NCI-H1417 treated with DMSO at 0.1 percent for 48 hours (cell line): ENCODE results near the gene HIC1.

Source experiments
- DNase-seq: peaks from one replicate; lab custom pipeline; 2025; lab: John Stamatoyannopoulos, UW

Gene HIC1

GRCh38 chr17:2076087-2076984 is 21.4 kb downstream of the HIC1 start:
- no peak for DNase-seq

DNA sequence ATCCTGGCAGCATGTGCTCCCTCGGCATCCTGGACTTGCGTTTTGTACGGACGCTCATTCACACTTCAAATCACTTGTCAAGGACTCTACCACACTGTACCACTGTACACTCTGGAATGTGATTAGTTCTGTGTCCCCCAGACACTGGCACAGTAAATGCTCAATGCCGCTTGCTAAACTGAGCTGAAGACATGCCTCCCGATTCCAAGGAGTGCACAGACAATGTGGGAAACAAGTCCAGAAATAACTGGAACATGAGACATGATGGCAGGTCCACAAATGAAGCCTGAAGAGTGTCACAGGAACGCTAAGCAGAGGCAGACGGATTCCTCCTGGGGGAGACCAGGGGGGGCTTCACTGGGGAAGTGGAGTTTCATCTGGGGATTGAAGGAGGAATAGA is 22.1 kb downstream of the HIC1 start:
- no peak for DNase-seq

DNA sequence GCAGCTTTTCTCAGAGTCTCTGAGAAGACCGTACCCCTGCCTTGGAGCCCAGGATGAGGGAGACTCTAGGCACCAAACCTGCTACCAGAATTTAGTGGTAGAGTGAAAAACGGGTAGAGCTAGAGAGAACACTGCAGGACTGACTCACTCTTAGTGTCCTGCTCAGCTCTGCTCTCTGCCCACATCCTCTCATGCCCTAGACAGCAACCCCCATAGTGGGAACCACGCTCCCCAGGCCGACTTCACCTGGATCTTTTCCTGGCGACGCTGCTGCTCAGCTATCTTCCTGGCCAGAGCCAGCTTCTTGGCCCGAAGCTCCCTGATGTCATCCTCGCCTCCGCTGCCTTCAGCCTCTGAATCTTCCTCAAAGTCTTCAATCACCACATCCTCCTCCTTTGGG is 26.7 kb downstream of the HIC1 start:
- DNase-seq = no peak

GRCh38 chr17:2082003-2082781 is 27.3 kb downstream of the HIC1 start:
- no peak for DNase-seq

DNA sequence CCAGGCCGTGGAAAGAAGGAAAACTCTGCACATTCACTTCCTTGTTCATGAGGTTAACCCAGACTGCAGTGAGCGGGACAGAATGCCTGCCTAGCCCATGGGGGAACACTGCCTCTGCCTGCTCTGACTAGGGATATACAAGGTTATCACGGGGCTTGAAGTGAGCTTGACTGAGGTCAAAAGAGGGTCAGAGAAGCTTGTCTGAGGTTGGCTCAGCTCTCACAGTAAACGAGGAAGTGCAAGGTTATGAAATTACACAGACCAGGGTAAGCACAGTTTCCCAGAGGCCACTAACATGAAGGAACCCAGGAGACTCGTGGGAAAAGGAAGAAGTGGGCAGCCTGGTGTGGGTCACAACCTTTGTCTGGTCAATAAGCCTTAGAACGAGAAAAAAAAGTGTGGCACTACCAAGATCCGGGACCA is 28.7 kb downstream of the HIC1 start:
- no peak for DNase-seq

GRCh38 chr17:2084036-2084765 is 29.3 kb downstream of the HIC1 start:
- DNase-seq = no peak

- no peak for DNase-seq
Measured at GRCh38 chr17:2084766-2085647, 30.1 kb downstream of the HIC1 start.

DNA sequence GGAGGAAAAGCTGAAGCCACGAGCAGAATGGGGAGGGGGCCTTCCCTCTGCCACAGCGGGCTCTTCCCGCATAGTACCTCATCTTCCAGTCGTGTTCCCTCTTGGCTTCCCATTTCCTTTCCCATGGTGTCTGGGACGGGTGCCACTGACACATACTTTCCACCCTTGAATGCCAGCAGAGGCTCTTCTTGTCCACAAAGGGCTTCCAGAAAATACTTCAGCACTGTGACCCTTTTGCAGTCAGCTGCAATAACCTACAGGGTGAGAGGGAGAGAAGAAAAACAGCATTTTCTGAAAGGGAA is 30.7 kb downstream of the HIC1 start:
- DNase-seq = no peak

DNA sequence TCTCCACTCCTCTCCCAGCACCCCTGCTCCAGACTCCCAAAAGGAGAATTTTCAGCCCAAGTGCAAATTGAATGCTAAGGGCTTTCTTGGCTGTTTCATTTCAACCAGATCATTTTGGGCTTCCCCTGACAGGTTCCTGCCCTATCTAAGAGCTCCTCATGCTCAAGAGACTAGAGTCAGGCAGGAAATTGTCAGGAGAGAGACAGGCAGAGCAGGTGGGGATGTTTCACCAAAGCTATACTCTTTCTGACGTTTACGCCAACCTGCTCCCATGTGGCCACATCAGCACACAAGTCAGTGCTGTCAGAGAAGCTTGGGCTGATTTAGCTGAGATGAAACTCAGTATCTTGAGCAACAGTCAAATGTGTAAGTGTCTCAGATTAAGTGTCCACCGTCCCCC is 31.4 kb downstream of the HIC1 start:
- DNase-seq = no peak

GRCh38 chr17:2087597-2088211 is 32.8 kb downstream of the HIC1 start:
- no peak for DNase-seq

- no peak for DNase-seq
Measured at GRCh38 chr17:2089021-2089422, 34.1 kb downstream of the HIC1 start.

GRCh38 chr17:2090210-2090641 is 35.3 kb downstream of the HIC1 start:
- DNase-seq = no peak

DNA sequence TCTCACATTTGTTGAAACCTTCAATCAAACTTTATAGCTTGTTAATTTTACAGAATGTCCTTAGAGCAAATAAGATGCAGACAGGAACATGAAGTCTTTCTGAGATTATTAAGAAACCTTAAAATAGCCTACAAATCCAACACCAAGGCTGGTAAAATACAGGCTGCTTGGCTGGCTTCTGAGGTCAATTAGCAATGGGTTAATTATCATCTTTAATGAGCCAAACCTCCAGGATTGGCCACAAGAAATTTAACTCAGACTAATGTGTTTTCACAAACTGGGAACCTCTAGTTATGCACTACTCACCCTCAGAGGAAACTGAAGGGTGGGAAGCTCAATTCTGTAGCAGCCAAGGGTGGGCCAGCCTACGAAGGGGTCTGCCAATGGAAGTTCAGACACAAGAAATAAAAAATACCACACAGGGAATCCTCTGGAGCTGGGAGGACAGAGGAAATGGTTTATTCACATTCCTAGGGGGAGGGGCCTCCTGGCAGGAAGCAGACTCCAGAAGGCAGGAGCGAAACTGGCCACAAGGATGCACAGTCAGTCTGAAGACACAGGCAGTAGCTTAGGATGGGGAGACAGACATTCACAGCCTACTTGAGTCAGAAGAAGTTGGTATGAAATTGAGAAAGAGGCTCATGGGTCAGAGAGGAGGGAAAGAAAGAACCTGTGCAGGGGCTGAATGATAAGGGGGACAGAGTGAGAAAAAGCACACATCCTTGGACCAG is 36.1 kb downstream of the HIC1 start:
- no peak for DNase-seq

DNA sequence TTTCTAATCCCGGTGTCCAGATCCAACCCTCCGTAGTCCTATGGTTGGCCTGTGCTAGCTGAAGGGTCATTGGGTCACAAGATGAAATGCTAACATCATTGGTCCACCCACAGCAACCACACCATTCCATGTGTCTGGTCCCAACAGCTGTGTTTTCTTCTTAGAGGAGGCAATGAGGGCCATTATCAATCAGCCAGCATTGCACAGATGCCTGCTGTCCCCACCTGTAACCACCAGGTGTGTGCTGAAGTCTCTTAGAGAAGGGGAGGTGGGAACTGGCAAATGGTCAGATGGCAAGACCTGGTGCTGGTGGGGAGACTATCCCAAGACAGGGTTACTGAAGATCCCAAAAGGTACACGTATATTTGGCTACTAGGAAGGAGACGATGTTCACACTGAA is 37.4 kb downstream of the HIC1 start:
- DNase-seq = no peak

GRCh38 chr17:2093349-2093748 is 38.4 kb downstream of the HIC1 start:
- DNase-seq = no peak

DNA sequence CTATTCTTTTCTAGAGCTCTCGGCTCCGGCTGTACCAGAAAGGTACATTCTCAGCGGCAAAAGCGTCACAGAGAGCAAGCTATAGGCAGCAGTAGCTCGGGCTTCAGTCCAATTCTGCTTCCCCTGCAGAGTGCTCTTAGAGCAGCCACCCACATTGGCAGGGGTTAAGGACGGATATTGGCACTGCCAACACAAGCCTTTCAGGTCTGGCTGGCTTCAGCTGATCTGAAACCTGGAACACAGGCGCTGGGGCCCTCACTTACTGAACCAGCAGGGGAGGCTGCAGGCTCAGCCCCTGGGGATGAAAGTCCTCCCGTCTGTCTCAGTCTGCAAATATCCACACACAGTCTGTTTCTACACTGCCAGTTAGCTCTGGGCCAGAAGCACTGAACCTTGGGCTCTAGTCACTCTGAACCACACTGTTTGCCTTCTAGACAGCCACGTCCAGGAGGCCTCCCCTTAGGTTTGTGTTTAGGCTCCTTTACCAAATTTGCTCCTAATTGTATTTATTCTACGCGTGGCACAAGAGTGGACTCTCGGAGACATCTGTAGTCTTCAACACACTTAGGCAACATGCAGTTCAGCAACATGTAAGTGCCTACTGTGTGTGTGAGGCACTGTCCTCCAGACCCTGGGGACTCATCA is 40.1 kb downstream of the HIC1 start:
- no peak for DNase-seq

- no peak for DNase-seq
Measured at GRCh38 chr17:2095536-2095910, 40.6 kb downstream of the HIC1 start.

- no peak for DNase-seq
Measured at GRCh38 chr17:2101448-2102257, 46.8 kb downstream of the HIC1 start.
